Esophagus squamous epithelium (tissue), 5 donors: ENCODE data around the gene SKI. TPM values are rescaled to one million over a fixed set of nuclear protein-coding genes. Genes with fewer than 3 reads are reported as not detected.

Source experiments
- DNase-seq: peaks from one replicate; lab custom pipeline; 2025; lab: John Stamatoyannopoulos, UW
- H3K27ac ChIP-seq, 4 donors: fragments of 200-600 bp; sonication (generic); one replicate each; pipeline ENCODE4 v1.5.1; 2016 to 2019; ENCODE audit warnings: mild to moderate bottlenecking in 1 of 4
- H3K27me3 ChIP-seq, 4 donors: fragments of 200-600 bp; sonication (generic); 1 replicate in 3 of 4; 2 replicates in 1 of 4; pipeline versions ENCODE4 v1.5.1 to v1.6.0; 2017 to 2021; ENCODE audit warnings: antibody characterized with exemption in 1 of 4
- H3K36me3 ChIP-seq, 3 donors: fragments of 200-600 bp; sonication (generic); one replicate each; pipeline ENCODE4 v1.5.1; 2016 to 2019
- H3K4me1 ChIP-seq, 3 donors: fragments of 200-600 bp; sonication (generic); one replicate each; pipeline ENCODE4 v1.5.1; 2017 to 2019
- H3K4me3 ChIP-seq, 4 donors: fragments of 200-600 bp; sonication (generic); 1 replicate in 3 of 4; 2 replicates in 1 of 4; pipeline ENCODE4 v1.5.1; 2016 to 2019; ENCODE audit warnings: mild to moderate bottlenecking in 2 of 4, moderate library complexity in 1 of 4
- H3K9me3 ChIP-seq, 3 donors: fragments of 200-600 bp; sonication (generic); one replicate each; pipeline ENCODE4 v1.5.1; 2016 to 2019
- CTCF ChIP-seq, 6 experiments: fragments of 450-650 bp in 4 of 6; fragments of 200-600 bp in 2 of 6; sonication (generic) in 2 of 6; IDR thresholded peaks; one replicate each; pipeline ENCODE4 v1.5.1; 2016 to 2019; ENCODE audit warnings: antibody characterized with exemption in 6 of 6, mild to moderate bottlenecking in 4 of 6, moderate library complexity in 4 of 6
- POLR2A ChIP-seq, 4 donors: fragments of 450-650 bp; IDR thresholded peaks; one replicate each; pipeline ENCODE4 v1.6.1; 2017; ENCODE audit warnings: antibody characterized with exemption in 4 of 4, mild to moderate bottlenecking in 4 of 4, moderate library complexity in 3 of 4
- WGBS, 2 donors: methylation state at CpG; one replicate each; pipeline ENCODE4 v1.1.5; 2018; 5-methylcytosine and 5-hydroxymethylcytosine counted together
- intact Hi-C: fragments of 100-400 bp; cut with DNase I; formaldehyde crosslinking; loops from one replicate; pipeline ENCODE4 v1.15.0; 2022
- total RNA-seq, 4 donors: library from RNA; depleted of rRNA; stranded (reverse); fragments of >200 nt; gene quantifications; one replicate each; pipeline ENCODE4 v1.1.0, GENCODE V29; 2016
- donor health status: DM: yes; HTN: yes; CAD: no.

Gene SKI
- total RNA-seq, 4 donors from 2014 or later = 18.2 to 38.8 (median 25.2) TPM

GRCh38 chr1:2232916-2233438 lies 4.9 kb downstream of the SKI start:
- H3K4me3 ChIP-seq = peak overlapping the region in 3 of 4 donors; percentile 66 to 77 (median 71)
- intact Hi-C loops = no loop called here

GRCh38 chr1:2233468-2233867 lies 5.3 kb downstream of the SKI start:
- intact Hi-C loops = no loop called here
- DNase-seq = no peak
- 0 to 32% methylated on average over 1 to 3 of the region's 12 CpGs for WGBS, 2 donors

More at GRCh38 chr1:2232916-2233438, 4.9 kb downstream of the SKI start:
- Histone ChIP-seq H3K27me3 (no peaks in the 10 kb centered on the region), H3K27ac (peak overlapping the region; percentile 82 to 94 (median 91)), H3K9me3 (no peaks in the 10 kb centered on the region), H3K4me1 (peaks cover 72 to 91% (median 89%) of the 10 kb centered on the region in 3 donors), H3K36me3 (no peaks in the 10 kb centered on the region)
- TF ChIP-seq CTCF (IDR thresholded peaks at IDR 0.05) (no peak), POLR2A (IDR thresholded peaks at IDR 0.05) (no peak)
- DNase-seq = no peak
- WGBS, 2 donors = 57 to 59% methylated on average over 4 to 5 of the region's 23 CpGs

GRCh38 chr1:2233997-2234761 lies 6.1 kb downstream of the SKI start:
- Histone ChIP-seq H3K9me3 (no peaks in the 10 kb centered on the region), H3K4me1 (peaks cover 84 to 100% (median 95%) of the 10 kb centered on the region in 3 donors), H3K27ac (peak overlapping the region; percentile 82 to 94 (median 91)), H3K27me3 (no peaks in the 10 kb centered on the region), H3K36me3 (no peaks in the 10 kb centered on the region), H3K4me3 (peak overlapping the region in 3 of 4 donors; percentile 24 to 77 (median 71))
- intact Hi-C loops = no loop called here
- no peak for DNase-seq
- TF ChIP-seq CTCF (IDR thresholded peaks at IDR 0.05) (no peak), POLR2A (IDR thresholded peaks at IDR 0.05) (peak in 2 of 4 donors; percentile 44 to 50)
- WGBS, 2 donors = 0% methylated on average over 5 to 7 of the region's 27 CpGs

More at GRCh38 chr1:2233468-2233867, 5.3 kb downstream of the SKI start:
- no peak for TF ChIP-seq CTCF (IDR thresholded peaks at IDR 0.05)
- TF ChIP-seq POLR2A (IDR thresholded peaks at IDR 0.05) = no peak
- Histone ChIP-seq H3K27ac (peak overlapping the region; percentile 82 to 94 (median 91)), H3K9me3 (no peaks in the 10 kb centered on the region), H3K4me3 (peak overlapping the region in 3 of 4 donors; percentile 24 to 77 (median 71)), H3K36me3 (no peaks in the 10 kb centered on the region), H3K4me1 (peaks cover 76 to 96% (median 94%) of the 10 kb centered on the region in 3 donors), H3K27me3 (no peaks in the 10 kb centered on the region)

GRCh38 chr1:2234762-2235113 lies 6.6 kb downstream of the SKI start:
- Histone ChIP-seq H3K4me3 (peak overlapping the region in 3 of 4 donors; percentile 24 to 77 (median 71)), H3K4me1 (peaks cover 88 to 100% (median 98%) of the 10 kb centered on the region in 3 donors), H3K9me3 (no peaks in the 10 kb centered on the region), H3K36me3 (no peaks in the 10 kb centered on the region), H3K27ac (peak overlapping the region; percentile 82 to 94 (median 91)), H3K27me3 (no peaks in the 10 kb centered on the region)
- intact Hi-C loops = no loop called here
- TF ChIP-seq CTCF (IDR thresholded peaks at IDR 0.05) (no peak), POLR2A (IDR thresholded peaks at IDR 0.05) (no peak)
- 14 to 39% methylated on average over 3 to 4 of the region's 4 CpGs for WGBS, 2 donors
- no peak for DNase-seq
